ENCODE measurements around the gene PRR9. TPM values are rescaled to one million over a fixed set of nuclear protein-coding genes. Genes with fewer than 3 reads are reported as not detected.

Gene PRR9
- total and polyA plus RNA-seq, 2 experiments from 2014 or later, result not detected

GRCh38 chr1:153180556-153180955 lies 36.8 kb upstream of the PRR9 start:
- Mint-ChIP-seq H3K27ac (no peak overlapping the region), H3K9me3 (peaks cover 19% of the 10 kb centered on the region), H3K4me3 (no peak overlapping the region), H3K27me3 (ENCODE audit: insufficient read depth, low read depth, poor library complexity) (no peaks in the 10 kb centered on the region), H3K4me1 (no peaks in the 10 kb centered on the region), H3K36me3 (ENCODE audit: low read depth) (peaks cover 19% of the 10 kb centered on the region)
- TF ChIP-seq POLR2AphosphoS5 (IDR thresholded peaks at IDR 0.05; ENCODE audit: low read depth) (no peak), JUNB (IDR thresholded peaks at IDR 0.05; ENCODE audit: unreplicated experiment) (no peak), REST (IDR thresholded peaks at IDR 0.05; ENCODE audit: unreplicated experiment) (no peak), EZH2phosphoT487 (IDR thresholded peaks at IDR 0.05; ENCODE audit: unreplicated experiment) (no peak), CTCF (conservative IDR thresholded peaks at IDR 0.05; ENCODE audit: low read depth in 2 of 2) (no peak; a peak in 1 of 4 replicates), ZNF462 (CRISPR knock-in tag; IDR thresholded peaks at IDR 0.05) (no peak), EZH2 (IDR thresholded peaks at IDR 0.05; ENCODE audit: low read depth, unreplicated experiment) (no peak), ETS1 (IDR thresholded peaks at IDR 0.05) (no peak), STAT1 (IDR thresholded peaks at IDR 0.05; ENCODE audit: unreplicated experiment) (no peak), NANOG (IDR thresholded peaks at IDR 0.05; ENCODE audit: borderline replicate concordance) (no peak), CREB1 (CRISPR knock-in tag; IDR thresholded peaks at IDR 0.05; ENCODE audit: low read depth) (no peak), ZNF331 (CRISPR knock-in tag; IDR thresholded peaks at IDR 0.05; ENCODE audit: low read depth) (no peak), ZNF114 (CRISPR knock-in tag; IDR thresholded peaks at IDR 0.05) (no peak)
- no peak overlapping the region for H3K27ac ChIP-seq (ENCODE audit: low read depth)
- no peaks in the 10 kb centered on the region for H3K79me2 ChIP-seq (replicated peaks; ENCODE audit: insufficient read depth)
- H3K36me3 ChIP-seq (ENCODE audit: insufficient read depth), result no peaks in the 10 kb centered on the region
- H3K4me2 ChIP-seq, result no peak overlapping the region
- no peak for ATAC-seq
- H3F3A ChIP-seq (replicated peaks; ENCODE audit: low read depth), result no peaks in the 10 kb centered on the region
- no peak overlapping the region for H2AFZ ChIP-seq
- H3K27me3 ChIP-seq (ENCODE audit: insufficient read depth), result no peaks in the 10 kb centered on the region
- H4K20me1 ChIP-seq (replicated peaks; ENCODE audit: insufficient read depth), result no peaks in the 10 kb centered on the region
- no peak for DNase-seq (ENCODE audit: low spot score)
- no peak overlapping the region for H3K4me3 ChIP-seq
- H3K9me2 ChIP-seq (ENCODE audit: insufficient read depth), result peaks cover 2% of the 10 kb centered on the region; the same call in 1 of the 2 replicates
- H3K4me1 ChIP-seq (ENCODE audit: insufficient read depth), result no peaks in the 10 kb centered on the region
